CD4-positive, alpha-beta T cell treated with Interleukin-4 for 4 hours (primary cell): ENCODE data around the gene LRRC38.
"Not testable (repeated sequence)": the region's sequence is repeated elsewhere in the genome, so short reads cannot be mapped to it uniquely, and the experiment has no call there.

ENCODE experiments used
- DNase-seq: peaks from one replicate; pipeline ENCODE4 v3.0.0-alpha.2; 2020

The LRRC38 gene

GRCh38 chr1:13513895-13514546 is at the start of gene LRRC38:
TSS of gene LRRC38 (minus strand) at chr1:13514003. CDS start at chr1:13513593, 410 bp downstream.
- DNase-seq: no peak

- not testable (repeated sequence) for DNase-seq
Measured at GRCh38 chr1:13562981-13563380, 49.2 kb upstream of the LRRC38 start.

- DNase-seq: no peak
Measured at GRCh38 chr1:13560541-13560940, 46.7 kb upstream of the LRRC38 start.

GRCh38 chr1:13556224-13556764 is 42.5 kb upstream of the LRRC38 start:
- no peak for DNase-seq

- no peak for DNase-seq
Measured at GRCh38 chr1:13554798-13555197, 41.0 kb upstream of the LRRC38 start.

- no peak for DNase-seq
Measured at GRCh38 chr1:13550663-13551062, 36.9 kb upstream of the LRRC38 start.

GRCh38 chr1:13549521-13549920 is 35.7 kb upstream of the LRRC38 start:
- no peak for DNase-seq

GRCh38 chr1:13549021-13549420 is 35.2 kb upstream of the LRRC38 start:
- DNase-seq: no peak

GRCh38 chr1:13548281-13548680 is 34.5 kb upstream of the LRRC38 start:
- no peak for DNase-seq

GRCh38 chr1:13546791-13547190 is 33.0 kb upstream of the LRRC38 start:
- no peak for DNase-seq

GRCh38 chr1:13544221-13544556 is 30.4 kb upstream of the LRRC38 start:
- no peak for DNase-seq

- no peak for DNase-seq
Measured at GRCh38 chr1:13543451-13544220, 29.8 kb upstream of the LRRC38 start.

- DNase-seq: no peak
Measured at GRCh38 chr1:13541435-13542215, 27.8 kb upstream of the LRRC38 start.

- DNase-seq: no peak
Measured at GRCh38 chr1:13540866-13541265, 27.1 kb upstream of the LRRC38 start.

- no peak for DNase-seq
Measured at GRCh38 chr1:13539683-13540082, 25.9 kb upstream of the LRRC38 start.

- no peak for DNase-seq
Measured at GRCh38 chr1:13538832-13539231, 25.0 kb upstream of the LRRC38 start.

GRCh38 chr1:13536571-13536970 is 22.8 kb upstream of the LRRC38 start:
- no peak for DNase-seq

GRCh38 chr1:13535227-13535626 is 21.4 kb upstream of the LRRC38 start:
- DNase-seq: no peak

- DNase-seq: no peak
Measured at GRCh38 chr1:13528320-13528719, 14.5 kb upstream of the LRRC38 start.

GRCh38 chr1:13523780-13524477 is 10.1 kb upstream of the LRRC38 start:
- no peak for DNase-seq

- no peak for DNase-seq
Measured at GRCh38 chr1:13520985-13521384, 7.2 kb upstream of the LRRC38 start.

GRCh38 chr1:13517193-13517812 is 3.5 kb upstream of the LRRC38 start:
- no peak for DNase-seq
